Measurements from ENCODE around the gene GALNT7. TPM values are rescaled to one million over a fixed set of nuclear protein-coding genes. Genes with fewer than 3 reads are reported as not detected.

Gene GALNT7
- total RNA-seq, 1 donor from 2014 or later: 36.7 TPM

DNA sequence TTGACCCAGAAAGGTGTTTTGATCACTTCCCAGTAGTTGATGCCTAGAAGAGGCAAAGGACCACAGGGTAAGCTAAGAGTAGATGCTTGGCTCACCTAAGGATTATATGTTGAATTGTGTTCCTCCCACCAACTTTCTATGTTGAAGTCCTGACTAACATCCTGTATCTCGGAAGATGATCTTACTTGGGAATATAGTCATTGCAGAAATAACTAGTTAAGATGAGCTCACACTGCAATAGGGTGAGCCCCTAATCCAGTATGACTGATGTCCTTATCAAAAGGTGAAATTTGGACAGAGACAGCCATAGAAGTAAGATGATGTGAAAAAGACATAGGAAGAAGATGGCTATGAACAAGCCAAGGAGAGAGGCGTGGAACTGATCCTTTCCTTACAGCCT, 168.9 kb downstream of the GALNT7 start:
- Mint-ChIP-seq H3K27me3 (ENCODE audit: low read depth) (no peaks in the 10 kb centered on the region), H3K27ac (no peak overlapping the region), H3K4me3 (no peak overlapping the region)

GRCh38 chr4:173343832-173344397, 175.3 kb downstream of the GALNT7 start:
- Mint-ChIP-seq H3K27ac (peak overlapping the region; percentile 4), H3K4me3 (no peak overlapping the region), H3K9me3 (peaks cover 10% of the 10 kb centered on the region), H3K36me3 (peaks cover 3% of the 10 kb centered on the region), H3K27me3 (ENCODE audit: low read depth) (no peaks in the 10 kb centered on the region), H3K4me1 (peaks cover 22% of the 10 kb centered on the region)
- DNase-seq (ENCODE audit: low spot score in 2 of 2, unreplicated experiment in 2 of 2): no peak
- TF ChIP-seq, protein P1, sequence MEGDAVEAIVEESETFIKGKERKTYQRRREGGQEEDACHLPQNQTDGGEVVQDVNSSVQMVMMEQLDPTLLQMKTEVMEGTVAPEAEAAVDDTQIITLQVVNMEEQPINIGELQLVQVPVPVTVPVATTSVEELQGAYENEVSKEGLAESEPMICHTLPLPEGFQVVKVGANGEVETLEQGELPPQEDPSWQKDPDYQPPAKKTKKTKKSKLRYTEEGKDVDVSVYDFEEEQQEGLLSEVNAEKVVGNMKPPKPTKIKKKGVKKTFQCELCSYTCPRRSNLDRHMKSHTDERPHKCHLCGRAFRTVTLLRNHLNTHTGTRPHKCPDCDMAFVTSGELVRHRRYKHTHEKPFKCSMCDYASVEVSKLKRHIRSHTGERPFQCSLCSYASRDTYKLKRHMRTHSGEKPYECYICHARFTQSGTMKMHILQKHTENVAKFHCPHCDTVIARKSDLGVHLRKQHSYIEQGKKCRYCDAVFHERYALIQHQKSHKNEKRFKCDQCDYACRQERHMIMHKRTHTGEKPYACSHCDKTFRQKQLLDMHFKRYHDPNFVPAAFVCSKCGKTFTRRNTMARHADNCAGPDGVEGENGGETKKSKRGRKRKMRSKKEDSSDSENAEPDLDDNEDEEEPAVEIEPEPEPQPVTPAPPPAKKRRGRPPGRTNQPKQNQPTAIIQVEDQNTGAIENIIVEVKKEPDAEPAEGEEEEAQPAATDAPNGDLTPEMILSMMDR (IDR thresholded peaks at IDR 0.05; ENCODE audit: unreplicated experiment): no peak

More for the DNA sequence above, 168.9 kb downstream of the GALNT7 start:
- H3K4me1 Mint-ChIP-seq: peaks cover 23% of the 10 kb centered on the region
- no peak for DNase-seq (ENCODE audit: low spot score in 2 of 2, unreplicated experiment in 2 of 2)
- H3K36me3 Mint-ChIP-seq: no peaks in the 10 kb centered on the region
- H3K9me3 Mint-ChIP-seq: no peaks in the 10 kb centered on the region
- TF ChIP-seq, protein P1 (IDR thresholded peaks at IDR 0.05; ENCODE audit: unreplicated experiment): no peak

DNA sequence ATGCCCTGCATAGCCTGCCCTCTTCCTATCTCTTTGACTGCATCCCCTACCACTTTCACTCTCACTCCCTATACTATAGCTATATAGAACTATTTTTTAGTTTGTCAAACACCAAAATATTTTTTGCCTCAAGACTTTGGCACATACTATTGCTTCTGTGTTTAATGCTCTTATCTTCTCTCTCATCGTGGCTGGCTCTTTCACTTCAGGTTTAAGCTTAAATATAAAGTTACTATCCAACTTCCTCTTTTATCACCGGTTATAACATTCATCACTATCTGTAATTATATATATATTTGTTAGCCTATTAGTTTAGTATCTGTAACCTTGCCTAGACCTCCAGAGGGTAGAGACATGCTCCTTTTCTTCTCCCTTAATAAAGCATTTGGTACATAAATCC, 177.0 kb downstream of the GALNT7 start:
- Mint-ChIP-seq H3K27ac (peak overlapping the region; percentile 85), H3K36me3 (peaks cover 3% of the 10 kb centered on the region), H3K4me3 (no peak overlapping the region), H3K4me1 (peaks cover 21% of the 10 kb centered on the region), H3K27me3 (ENCODE audit: low read depth) (no peaks in the 10 kb centered on the region), H3K9me3 (peaks cover 12% of the 10 kb centered on the region)
- DNase-seq (ENCODE audit: low spot score in 2 of 2, unreplicated experiment in 2 of 2): no peak
- TF ChIP-seq, protein P1 (IDR thresholded peaks at IDR 0.05; ENCODE audit: unreplicated experiment): no peak

DNA sequence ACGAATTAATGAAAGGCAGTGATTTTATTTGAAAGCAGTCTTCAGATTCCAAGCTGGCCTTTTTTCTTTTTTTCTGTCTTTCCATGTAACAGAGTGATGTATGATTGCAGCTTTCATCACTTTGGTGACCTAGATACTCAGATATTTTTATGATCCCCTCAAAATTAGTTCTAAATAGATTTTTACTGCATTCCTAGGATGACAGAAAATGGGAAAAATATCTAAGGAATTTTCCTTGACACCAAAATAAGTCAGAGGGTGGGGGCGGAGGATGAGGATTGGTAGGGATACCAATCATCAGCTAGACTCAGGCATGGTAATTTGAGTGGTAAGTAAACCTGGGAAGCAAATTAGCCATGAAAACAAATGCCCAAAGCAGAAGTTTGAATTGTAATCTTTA, 177.5 kb downstream of the GALNT7 start:
- no peak for DNase-seq (ENCODE audit: low spot score in 2 of 2, unreplicated experiment in 2 of 2)
- TF ChIP-seq, protein P1 (IDR thresholded peaks at IDR 0.05; ENCODE audit: unreplicated experiment): no peak

GRCh38 chr4:173347467-173347866, 178.9 kb downstream of the GALNT7 start:
- Mint-ChIP-seq H3K27ac (no peak overlapping the region), H3K9me3 (peaks cover 13% of the 10 kb centered on the region), H3K36me3 (peaks cover 3% of the 10 kb centered on the region), H3K4me1 (peaks cover 16% of the 10 kb centered on the region), H3K27me3 (ENCODE audit: low read depth) (no peaks in the 10 kb centered on the region), H3K4me3 (no peak overlapping the region)
- TF ChIP-seq, protein P1 (IDR thresholded peaks at IDR 0.05; ENCODE audit: unreplicated experiment): no peak
- DNase-seq (ENCODE audit: low spot score in 2 of 2, unreplicated experiment in 2 of 2): no peak

More for the DNA sequence above, 177.5 kb downstream of the GALNT7 start:
- peaks cover 16% of the 10 kb centered on the region for H3K4me1 Mint-ChIP-seq
- peaks cover 3% of the 10 kb centered on the region for H3K36me3 Mint-ChIP-seq
- no peaks in the 10 kb centered on the region for H3K27me3 Mint-ChIP-seq (ENCODE audit: low read depth)
- no peak overlapping the region for H3K4me3 Mint-ChIP-seq
- H3K27ac Mint-ChIP-seq: peak overlapping the region; percentile 85
- peaks cover 13% of the 10 kb centered on the region for H3K9me3 Mint-ChIP-seq
